HepG2 (cell line): ENCODE data around the gene UBTF. TPM values are rescaled to one million over a fixed set of nuclear protein-coding genes. Genes with fewer than 3 reads are reported as not detected.

Experiments used
- ELF1 ChIP-seq: sonication (generic); formaldehyde crosslinking; IDR thresholded peaks from 2 replicates; pipeline ENCODE4 v1.4.0; 2020; ENCODE audit warnings: missing genetic modification reagents
- JUNB ChIP-seq: sonication (generic); formaldehyde crosslinking; IDR thresholded peaks from 2 replicates; pipeline ENCODE4 v1.8.0; 2022; ENCODE audit warnings: missing genetic modification reagents, mild to moderate bottlenecking, borderline replicate concordance
- MYPOP ChIP-seq: sonication (generic); formaldehyde crosslinking; IDR thresholded peaks from 2 replicates; pipeline ENCODE4 v1.8.1; 2023; ENCODE audit warnings: mild to moderate bottlenecking, moderate library complexity, missing genetic modification reagents
- NFKBIZ ChIP-seq: IDR thresholded peaks from 2 replicates; pipeline ENCODE4 v1.6.1; 2018; ENCODE audit warnings: missing genetic modification reagents, missing compliant biosample characterization
- PAF1 ChIP-seq: IDR thresholded peaks from 2 replicates; pipeline ENCODE4 v1.6.1; 2016; ENCODE audit warnings: missing genetic modification reagents, missing compliant biosample characterization
- PCBP1 ChIP-seq: fragments of 200-400 bp; formaldehyde crosslinking; IDR thresholded peaks from 2 replicates; pipeline ENCODE4 v1.6.1; 2017; ENCODE audit warnings: mild to moderate bottlenecking, low read depth, low read length, borderline replicate concordance
- RBM22 ChIP-seq: fragments of 200-400 bp; formaldehyde crosslinking; optimal IDR thresholded peaks from 2 replicates; pipeline ENCODE3; 2017; ENCODE audit warnings: mild to moderate bottlenecking, low read length, moderate library complexity
- THYN1 ChIP-seq: sonication (generic); formaldehyde crosslinking; IDR thresholded peaks from 2 replicates; pipeline ENCODE4 v1.8.1; 2023; ENCODE audit warnings: low read depth, mild to moderate bottlenecking, moderate library complexity, missing genetic modification reagents, borderline replicate concordance
- ZHX1 ChIP-seq: sonication (generic); formaldehyde crosslinking; IDR thresholded peaks from 2 replicates; pipeline ENCODE4 v1.8.1; 2022; ENCODE audit warnings: low read depth, mild to moderate bottlenecking, missing genetic modification reagents
- ZMYM3 ChIP-seq: sonication (generic); formaldehyde crosslinking; IDR thresholded peaks from 2 replicates; pipeline ENCODE4 v1.5.1; 2020; ENCODE audit warnings: mild to moderate bottlenecking, missing genetic modification reagents
- ZNF160 ChIP-seq: sonication (generic); formaldehyde crosslinking; IDR thresholded peaks from 2 replicates; pipeline ENCODE4 v1.8.0; 2022; ENCODE audit warnings: mild to moderate bottlenecking, inconsistent platforms, missing genetic modification reagents
- ZNF205 ChIP-seq: IDR thresholded peaks from 2 replicates; pipeline ENCODE4 v1.6.1; 2018; ENCODE audit warnings: missing biosample characterization, missing genetic modification reagents
- ZNF274 ChIP-seq: sonication (generic); formaldehyde crosslinking; IDR thresholded peaks from 2 replicates; pipeline ENCODE4 v1.5.1; 2020; ENCODE audit warnings: mild to moderate bottlenecking, missing genetic modification reagents
- ZNF280D ChIP-seq: sonication (generic); formaldehyde crosslinking; IDR thresholded peaks from 2 replicates; pipeline ENCODE4 v1.5.1; 2020; ENCODE audit warnings: mild to moderate bottlenecking, missing genetic modification reagents
- ZNF382 ChIP-seq: sonication (generic); formaldehyde crosslinking; IDR thresholded peaks from 2 replicates; pipeline ENCODE4 v1.5.0; 2020; ENCODE audit warnings: missing genetic modification reagents, mild to moderate bottlenecking, borderline replicate concordance
- ZNF569 ChIP-seq: sonication (generic); formaldehyde crosslinking; IDR thresholded peaks from 2 replicates; pipeline ENCODE4 v1.5.0; 2020; ENCODE audit warnings: mild to moderate bottlenecking, missing genetic modification reagents, moderate library complexity, borderline replicate concordance
- ZNF629 ChIP-seq: sonication (generic); formaldehyde crosslinking; conservative IDR thresholded peaks from 2 replicates; pipeline ENCODE4 v1.5.0; 2020; ENCODE audit warnings: missing genetic modification reagents
- ZNF7 ChIP-seq: IDR thresholded peaks from 2 replicates; pipeline ENCODE4 v1.6.1; 2016; ENCODE audit warnings: missing biosample characterization, missing genetic modification reagents
- polyA plus RNA-seq, 8 experiments: library from polyadenylated mRNA; depleted of rRNA in 3 of 8; stranded (reverse) in 7 of 8; unstranded in 1 of 8; fragments of >200 nt; fragmentation: Illumina TruSeq in 4 of 8; extraction: Trizol in 4 of 8; gene quantifications; 2 replicates each; pipeline versions ENCODE4 v1.2.1 to v1.2.3, GENCODE V29; 2011 to 2016; ENCODE audit warnings: low read depth in 4 of 8, missing spikeins in 1 of 8, mixed read lengths in 1 of 8; ENCODE audit not compliant: insufficient read depth in 1 of 8
- total RNA-seq, 5 experiments: library from RNA; depleted of rRNA; stranded (reverse); fragments of >200 nt; fragmentation: Illumina TruSeq; extraction: Trizol; gene quantifications; 2 replicates each; pipeline ENCODE4 v1.2.3, GENCODE V29; 2016; ENCODE audit warnings: low read depth in 1 of 5
- TF ChIP-seq, protein P1 (sequence below): sonication (generic); formaldehyde crosslinking; IDR thresholded peaks from 2 replicates; pipeline ENCODE4 v1.5.0; 2020; ENCODE audit warnings: mild to moderate bottlenecking, missing genetic modification reagents
- TF ChIP-seq, protein P2 (sequence below): IDR thresholded peaks from 2 replicates; pipeline ENCODE4 v1.6.1; 2012; ENCODE audit warnings: inconsistent platforms

UBTF gene
- total and polyA plus RNA-seq, 2 of the 13 experiments (the other 11 are each of a cell fraction or from before 2014, with no cell fraction given): 15.2 to 60.9 TPM

DNA sequence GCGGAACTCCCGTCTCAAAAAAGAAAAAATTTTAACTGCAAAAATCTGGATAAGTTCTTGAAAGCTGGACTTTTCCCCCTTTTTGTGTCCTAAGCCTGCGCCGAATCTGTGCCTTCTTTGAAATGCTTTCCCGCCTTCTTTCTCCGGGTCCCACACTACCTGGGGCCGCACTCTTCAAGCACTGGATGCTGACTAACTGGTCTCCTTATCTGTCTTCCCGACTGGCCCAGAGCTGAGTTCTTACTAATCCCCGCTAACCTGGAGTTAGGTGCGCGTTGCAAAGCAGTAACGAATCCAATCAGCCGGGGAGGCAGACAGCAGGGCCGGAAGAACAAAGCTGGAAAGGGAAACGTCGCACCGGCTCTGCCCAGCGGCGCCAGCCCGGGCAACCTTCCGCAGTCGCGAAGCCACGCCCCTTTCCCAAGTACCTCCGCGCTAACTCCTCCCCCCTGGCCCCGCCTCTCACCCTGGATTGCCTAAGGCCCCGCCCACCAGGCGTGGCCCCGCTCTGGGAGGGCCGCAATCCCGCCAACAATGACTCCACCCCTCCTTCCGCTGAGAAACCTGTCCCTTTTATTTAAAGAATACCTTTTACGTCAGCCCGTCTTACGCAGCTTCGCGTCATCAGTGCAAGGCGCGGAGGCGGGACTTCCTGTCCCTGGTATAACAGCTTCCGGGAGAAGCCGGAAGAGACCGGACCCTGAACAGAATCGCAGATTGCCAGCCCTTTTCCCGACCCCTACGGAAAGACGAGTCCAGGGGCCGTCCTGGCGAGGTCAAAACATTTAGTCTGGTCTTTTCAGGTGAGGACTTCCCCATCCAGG lies 33.0 kb downstream of the UBTF start, which contains the start of gene TMUB2 (continued):
- TF ChIP-seq ZNF280D (CRISPR knock-in tag) (peak; percentile 59), NFKBIZ (CRISPR knock-in tag) (no peak), PCBP1 (no peak), ZHX1 (CRISPR knock-in tag) (peak; percentile 96), ZMYM3 (CRISPR knock-in tag) (no peak), PAF1 (CRISPR knock-in tag) (no peak), ZNF629 (0 out of 2 replicates have a peak, but pooled peaks have one; percentile 48), ZNF160 (CRISPR knock-in tag) (peak; percentile 76), ZNF7 (CRISPR knock-in tag) (no peak), THYN1 (CRISPR knock-in tag) (no peak), ZNF274 (CRISPR knock-in tag) (peak; percentile 25; the same call in 1 of the 2 replicates), ZNF382 (no peak), ZNF205 (CRISPR knock-in tag) (no peak), ZNF569 (CRISPR knock-in tag) (no peak), ELF1 (CRISPR knock-in tag) (peak; percentile 94), JUNB (CRISPR knock-in tag) (no peak), RBM22 (no peak), MYPOP (CRISPR knock-in tag) (peak; percentile 88)
- TF ChIP-seq, protein P1, sequence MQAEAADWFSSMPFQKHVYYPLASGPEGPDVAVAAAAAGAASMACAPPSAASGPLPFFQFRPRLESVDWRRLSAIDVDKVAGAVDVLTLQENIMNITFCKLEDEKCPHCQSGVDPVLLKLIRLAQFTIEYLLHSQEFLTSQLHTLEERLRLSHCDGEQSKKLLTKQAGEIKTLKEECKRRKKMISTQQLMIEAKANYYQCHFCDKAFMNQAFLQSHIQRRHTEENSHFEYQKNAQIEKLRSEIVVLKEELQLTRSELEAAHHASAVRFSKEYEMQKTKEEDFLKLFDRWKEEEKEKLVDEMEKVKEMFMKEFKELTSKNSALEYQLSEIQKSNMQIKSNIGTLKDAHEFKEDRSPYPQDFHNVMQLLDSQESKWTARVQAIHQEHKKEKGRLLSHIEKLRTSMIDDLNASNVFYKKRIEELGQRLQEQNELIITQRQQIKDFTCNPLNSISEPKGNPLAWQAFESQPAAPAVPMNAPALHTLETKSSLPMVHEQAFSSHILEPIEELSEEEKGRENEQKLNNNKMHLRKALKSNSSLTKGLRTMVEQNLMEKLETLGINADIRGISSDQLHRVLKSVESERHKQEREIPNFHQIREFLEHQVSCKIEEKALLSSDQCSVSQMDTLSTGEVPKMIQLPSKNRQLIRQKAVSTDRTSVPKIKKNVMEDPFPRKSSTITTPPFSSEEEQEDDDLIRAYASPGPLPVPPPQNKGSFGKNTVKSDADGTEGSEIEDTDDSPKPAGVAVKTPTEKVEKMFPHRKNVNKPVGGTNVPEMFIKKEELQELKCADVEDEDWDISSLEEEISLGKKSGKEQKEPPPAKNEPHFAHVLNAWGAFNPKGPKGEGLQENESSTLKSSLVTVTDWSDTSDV (CRISPR knock-in tag): no peak
- TF ChIP-seq, protein P2, sequence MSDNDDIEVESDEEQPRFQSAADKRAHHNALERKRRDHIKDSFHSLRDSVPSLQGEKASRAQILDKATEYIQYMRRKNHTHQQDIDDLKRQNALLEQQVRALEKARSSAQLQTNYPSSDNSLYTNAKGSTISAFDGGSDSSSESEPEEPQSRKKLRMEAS: peak; percentile 48
